GM19463 (cell line): ENCODE results near the gene BSPH1.
"Not testable (repeated sequence)": the region's sequence is repeated elsewhere in the genome, so short reads cannot be mapped to it uniquely, and the experiment has no call there.

Experiments
- ATAC-seq: cut with Tn5 transposase; IDR thresholded peaks from one replicate; pipeline ENCODE4 v1.9.1; 2021; ENCODE audit warnings: mild to moderate bottlenecking, moderate library complexity; ENCODE audit not compliant: unreplicated experiment

Gene BSPH1, protein sequence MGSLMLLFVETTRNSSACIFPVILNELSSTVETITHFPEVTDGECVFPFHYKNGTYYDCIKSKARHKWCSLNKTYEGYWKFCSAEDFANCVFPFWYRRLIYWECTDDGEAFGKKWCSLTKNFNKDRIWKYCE

DNA sequence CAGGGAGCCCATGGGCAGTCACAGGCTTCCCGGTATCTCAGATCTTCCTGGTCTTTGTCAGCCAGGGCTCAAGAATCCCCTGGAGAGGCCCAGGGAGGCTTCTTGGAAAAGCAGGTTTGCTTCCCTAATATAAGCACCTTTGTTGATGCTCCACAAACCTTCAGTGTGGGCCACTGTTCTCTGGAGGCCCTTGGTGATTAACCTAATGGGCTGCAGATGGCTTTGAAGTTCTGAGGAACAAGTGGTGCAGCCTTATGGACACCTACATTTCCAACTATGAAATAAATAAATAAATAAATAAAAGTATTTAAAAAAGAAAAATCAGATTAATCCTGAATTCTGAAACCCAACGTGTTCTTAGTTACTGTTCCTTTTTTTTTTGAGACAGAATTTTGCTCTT is at the start of gene BSPH1:
Gene BSPH1 (minus strand): TSS at position 101 of the 400 bp plus-strand sequence. CDS start 89 bp downstream, at position 12.
- no peak for ATAC-seq

DNA sequence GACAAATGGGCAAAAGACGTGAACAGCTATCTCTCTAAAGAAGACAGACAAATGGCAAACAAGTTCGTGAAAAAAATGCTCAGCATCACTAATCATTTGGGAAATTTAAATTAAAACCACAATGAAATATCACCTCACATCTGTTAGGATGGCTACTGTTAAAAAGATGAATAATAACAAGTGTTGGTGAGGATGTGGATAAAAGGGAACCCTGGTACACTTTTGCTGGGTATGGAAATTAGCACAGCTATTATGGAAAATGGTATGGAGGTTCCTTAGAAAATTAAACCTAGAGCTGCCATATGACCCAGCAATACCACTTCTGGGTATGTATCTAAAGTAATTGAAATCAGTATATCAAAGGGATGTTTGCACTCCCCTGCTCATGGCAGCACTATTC is 44.8 kb upstream of the BSPH1 start:
- no peak for ATAC-seq

DNA sequence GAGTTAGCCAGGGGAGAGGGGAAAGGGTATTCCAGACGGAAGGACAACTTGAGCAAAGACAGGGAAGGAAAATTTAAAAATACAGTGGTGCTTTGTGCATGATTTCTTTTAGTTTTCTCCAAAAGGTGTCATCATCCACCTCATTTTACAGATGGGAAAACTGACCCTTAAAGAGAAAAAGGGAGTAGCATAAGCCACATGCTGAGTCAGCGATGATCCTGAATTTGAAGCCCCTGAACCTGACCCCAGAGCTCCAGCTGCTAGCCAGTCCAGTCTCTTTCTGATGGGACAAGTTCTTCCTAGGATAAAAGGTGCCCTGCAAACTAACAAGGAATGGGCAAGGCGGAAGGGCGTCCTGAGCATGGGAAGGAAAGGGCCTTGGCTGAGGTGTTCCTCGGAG is 41.6 kb upstream of the BSPH1 start:
- no peak for ATAC-seq

DNA sequence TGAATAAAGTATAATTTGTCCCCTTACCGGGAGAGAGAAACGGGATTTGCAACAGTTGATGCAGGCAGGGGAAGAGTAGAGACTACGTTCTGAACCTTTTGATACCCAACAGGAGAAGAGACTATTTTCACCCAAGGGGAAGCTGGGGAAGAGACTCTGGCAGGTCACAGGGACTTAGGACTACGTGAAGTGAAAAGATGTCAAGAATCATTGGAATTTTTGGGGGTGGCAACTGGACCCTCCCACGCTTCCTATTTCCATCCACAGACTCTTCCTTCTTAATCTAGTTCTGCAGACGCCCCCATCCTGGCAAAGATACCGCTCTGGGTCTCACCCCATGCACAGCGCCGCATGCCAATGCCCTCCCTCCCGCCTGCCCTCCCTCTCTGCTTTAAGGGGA is 38.1 kb upstream of the BSPH1 start:
- ATAC-seq = no peak

DNA sequence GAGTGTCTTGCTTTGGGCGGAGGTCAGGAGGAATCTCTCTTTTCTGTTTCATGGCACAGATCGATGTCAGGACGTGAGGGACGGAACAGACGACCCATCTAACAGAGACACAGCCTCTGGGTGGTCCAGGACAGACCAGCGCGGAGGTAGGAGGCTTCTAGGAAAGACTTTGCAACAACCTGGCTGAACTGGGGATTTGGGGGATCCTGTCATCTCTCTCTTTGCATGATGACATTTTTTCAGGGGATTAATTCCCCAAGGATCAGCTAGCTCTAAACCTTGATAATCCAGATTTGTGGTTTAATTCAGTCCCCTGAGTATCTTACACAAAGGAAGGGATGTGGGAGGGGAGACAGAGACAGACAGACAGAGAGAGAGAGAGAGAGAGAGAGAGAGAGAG is 37.5 kb upstream of the BSPH1 start:
- no peak for ATAC-seq

DNA sequence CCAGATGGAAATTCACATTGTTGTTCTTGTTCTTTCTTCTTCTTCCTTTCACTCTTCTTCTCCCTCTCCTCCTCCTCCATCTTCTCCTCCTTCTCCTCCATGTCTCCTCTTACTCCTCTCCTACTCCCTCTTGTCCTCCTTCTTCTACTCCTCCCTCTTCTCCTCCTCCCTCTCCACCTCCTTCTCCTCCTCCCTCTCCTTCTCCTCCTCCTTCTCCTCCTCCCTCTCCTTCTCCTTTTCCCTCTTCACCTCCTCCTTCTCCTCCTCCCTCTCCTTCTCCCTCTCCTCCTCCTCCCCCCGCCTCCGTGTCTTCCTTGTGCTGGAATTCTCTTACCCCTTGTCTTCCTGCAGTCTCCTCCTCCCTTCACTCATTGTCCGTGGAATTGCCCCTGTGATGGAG is 33.5 kb upstream of the BSPH1 start:
- ATAC-seq = no peak

DNA sequence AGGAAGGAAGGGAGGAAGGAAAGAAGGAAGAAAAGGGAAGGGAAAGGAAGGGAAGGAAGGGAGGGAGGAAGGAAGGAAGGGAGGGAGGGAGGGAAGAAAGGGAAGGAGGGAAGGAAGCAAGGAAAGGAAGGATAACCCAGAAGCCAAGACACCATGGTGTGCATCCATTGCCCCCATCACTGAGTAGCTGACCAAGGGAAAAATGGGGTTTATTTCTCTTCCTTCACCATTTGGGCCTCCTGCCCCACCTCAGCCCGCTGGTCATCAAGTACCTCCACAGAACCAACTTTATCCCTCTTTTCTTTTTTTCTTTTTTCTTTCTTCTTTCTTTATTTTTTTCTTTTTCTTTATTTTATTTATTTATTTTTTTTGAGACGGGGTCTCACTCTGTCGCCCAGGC is 31.5 kb upstream of the BSPH1 start:
- no peak for ATAC-seq

DNA sequence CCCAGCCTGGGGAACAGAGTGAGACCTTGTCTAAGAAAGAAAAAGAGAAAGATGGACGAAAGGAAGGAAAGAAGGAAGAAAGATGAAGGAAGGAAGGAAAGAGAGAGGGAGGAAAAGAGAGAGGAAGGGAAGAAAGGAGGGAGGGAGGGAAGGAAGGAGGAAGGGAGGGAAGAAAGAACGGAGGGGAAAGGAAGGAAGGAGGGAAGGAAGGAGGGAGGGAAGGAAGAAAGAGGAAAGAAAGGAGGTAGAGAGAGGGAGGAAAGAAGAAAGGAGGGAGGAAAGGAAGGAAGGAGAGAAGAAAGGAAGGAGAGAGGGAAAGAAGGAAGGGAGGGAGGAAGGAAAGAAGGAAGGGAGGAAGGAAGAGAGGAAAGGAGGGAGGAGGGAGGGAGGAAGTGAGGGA is 31.0 kb upstream of the BSPH1 start:
- ATAC-seq = no peak

DNA sequence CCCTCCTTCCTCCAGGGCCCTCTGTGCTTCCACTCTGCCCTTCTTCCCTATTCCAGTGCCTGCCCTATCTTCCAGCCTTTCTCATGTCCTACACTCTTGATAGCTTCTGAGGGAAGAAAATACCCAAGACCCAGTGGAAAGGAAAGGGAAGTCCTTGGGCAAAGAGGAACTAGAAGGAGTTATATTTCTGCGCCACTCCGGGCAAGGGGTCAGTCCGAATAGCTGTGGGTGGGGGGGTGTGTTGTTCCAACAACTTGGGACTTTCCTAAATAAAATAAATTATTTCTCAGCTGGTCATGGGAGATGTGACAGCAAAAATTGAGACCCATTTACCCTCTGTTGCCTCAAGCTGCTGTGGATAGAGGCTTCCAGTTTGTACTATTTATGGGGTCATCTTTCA is 28.7 kb upstream of the BSPH1 start:
- no peak for ATAC-seq

DNA sequence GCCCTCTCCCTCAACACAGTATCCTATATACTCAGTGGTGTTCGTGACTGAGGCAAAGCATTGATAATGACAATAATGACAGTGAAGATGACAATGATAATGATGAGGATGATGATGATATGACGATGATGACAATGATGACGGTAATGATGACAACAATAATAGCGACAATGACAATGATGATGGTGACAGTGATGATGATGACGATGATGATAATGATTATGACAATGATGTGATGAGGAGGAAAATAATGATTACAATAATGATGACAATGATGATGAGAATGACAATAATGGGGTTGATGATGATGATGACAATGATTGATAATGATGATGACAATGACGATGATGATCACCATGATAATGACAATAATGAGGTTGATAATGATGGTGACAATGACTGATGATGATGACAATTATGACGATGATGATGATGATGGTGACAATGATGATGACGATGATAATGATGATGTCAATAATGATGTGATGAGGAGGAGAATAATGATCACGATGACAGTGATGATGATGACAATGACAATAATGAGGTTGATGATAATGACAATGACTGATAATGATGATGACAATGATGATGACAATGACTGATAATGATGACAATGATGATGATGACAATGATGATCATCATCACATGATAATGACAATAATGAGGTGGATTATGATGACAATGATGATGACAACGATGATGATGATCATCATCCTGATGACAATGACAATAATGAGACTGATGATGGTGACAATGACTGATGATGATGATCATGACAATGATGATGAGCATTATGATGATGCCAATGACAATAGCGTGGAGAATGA is 19.2 kb upstream of the BSPH1 start:
- no peak for ATAC-seq

DNA sequence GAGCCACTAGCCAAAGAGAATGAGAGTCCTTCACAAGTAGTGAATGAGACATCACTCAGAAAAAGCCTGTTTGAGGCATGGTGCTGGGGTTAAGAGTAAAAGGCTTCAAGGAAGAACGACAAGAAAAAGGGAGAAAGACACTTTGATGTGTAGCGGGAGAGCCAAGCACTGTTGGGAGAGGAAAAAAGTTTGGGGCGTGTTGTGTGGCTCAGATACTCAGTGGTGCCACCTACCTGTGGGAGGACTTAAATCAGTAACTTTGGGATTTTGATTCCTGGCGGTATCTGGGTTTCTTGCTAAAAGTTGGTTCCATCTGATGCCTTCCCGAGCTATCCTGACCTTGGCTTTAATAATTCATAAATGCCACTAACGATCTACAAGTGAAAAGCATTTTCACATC is 14.8 kb upstream of the BSPH1 start:
- ATAC-seq = no peak

DNA sequence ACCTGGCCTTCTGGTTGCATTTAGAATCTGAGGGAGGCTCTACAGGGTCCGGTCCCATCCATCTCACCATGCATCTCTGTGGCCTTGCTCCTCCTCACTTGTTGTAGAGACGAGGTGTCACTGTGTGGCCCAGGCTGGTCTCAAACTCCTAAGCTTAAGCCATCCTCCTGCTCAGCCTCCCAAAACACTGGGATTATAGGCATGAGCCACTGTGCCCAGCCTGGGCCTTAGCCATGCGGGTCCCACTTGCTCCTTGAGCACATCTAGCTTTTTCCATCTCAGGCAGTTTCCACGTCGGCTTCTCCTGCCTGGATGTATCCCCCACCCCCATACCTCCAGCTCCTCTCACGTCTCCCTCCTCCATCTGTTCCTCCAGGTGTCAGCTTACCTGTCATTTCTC is 12.3 kb upstream of the BSPH1 start:
- no peak for ATAC-seq

DNA sequence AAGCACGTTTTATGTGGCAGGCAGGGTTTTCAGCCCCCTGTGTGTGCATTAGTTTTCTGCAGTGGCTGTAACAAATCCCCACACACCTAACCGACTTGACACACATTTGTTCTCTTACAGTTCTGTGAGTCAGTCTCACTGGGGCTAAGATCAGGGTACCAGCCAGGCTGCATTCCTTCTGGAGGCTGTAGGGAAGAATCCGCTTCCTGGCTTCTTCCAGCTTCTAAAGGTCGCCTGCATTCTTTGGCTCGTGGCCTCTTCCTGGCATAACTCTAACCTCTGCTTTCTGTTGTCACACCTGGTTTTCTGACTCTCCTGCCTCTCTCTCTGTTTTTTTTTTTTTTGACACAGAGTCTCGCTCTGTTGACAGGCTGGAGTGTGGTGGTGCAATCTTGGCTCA is 8.9 kb upstream of the BSPH1 start:
- ATAC-seq = no peak

DNA sequence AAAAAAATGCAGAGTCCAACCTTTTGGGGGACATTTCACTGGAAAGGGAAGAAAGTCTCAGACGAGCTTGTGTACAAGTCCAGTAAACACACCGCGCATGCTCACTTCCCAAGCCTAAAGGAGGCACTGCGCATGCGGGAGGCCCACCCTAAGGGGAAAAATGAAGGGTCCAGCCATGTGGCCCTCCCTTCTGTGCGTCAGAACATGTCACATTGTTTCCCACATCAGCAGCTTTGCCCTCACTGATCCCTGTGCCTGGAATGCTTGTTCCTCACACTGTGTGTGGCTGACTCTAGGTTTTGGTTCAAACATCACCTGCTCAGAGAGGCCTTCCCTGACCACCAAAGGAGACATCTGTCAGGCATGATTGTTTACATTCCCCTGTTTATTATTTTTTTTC is 6.8 kb upstream of the BSPH1 start:
- no peak for ATAC-seq

DNA sequence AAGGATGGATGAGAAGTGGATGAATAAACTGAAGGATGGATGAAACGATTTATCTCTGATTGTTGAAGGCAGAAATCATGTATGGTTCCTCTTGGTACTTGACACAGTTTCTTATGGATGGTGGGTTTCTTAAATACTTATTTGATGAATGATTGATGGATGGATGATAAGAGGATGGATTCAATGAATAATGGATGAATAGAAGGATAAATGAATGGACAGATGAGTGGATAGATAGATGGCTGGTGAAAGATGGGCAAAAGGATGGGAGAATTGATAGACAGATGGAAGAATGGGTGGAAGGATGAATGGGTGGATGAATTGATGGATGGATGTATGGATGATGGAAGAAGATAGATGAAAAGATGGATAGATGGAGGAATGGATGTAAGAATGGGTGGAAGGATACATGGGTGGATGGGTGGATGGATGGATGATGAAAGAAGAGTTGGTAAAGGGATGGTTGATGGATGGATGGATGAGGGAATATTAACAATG is 4.3 kb upstream of the BSPH1 start:
- ATAC-seq = no peak

DNA sequence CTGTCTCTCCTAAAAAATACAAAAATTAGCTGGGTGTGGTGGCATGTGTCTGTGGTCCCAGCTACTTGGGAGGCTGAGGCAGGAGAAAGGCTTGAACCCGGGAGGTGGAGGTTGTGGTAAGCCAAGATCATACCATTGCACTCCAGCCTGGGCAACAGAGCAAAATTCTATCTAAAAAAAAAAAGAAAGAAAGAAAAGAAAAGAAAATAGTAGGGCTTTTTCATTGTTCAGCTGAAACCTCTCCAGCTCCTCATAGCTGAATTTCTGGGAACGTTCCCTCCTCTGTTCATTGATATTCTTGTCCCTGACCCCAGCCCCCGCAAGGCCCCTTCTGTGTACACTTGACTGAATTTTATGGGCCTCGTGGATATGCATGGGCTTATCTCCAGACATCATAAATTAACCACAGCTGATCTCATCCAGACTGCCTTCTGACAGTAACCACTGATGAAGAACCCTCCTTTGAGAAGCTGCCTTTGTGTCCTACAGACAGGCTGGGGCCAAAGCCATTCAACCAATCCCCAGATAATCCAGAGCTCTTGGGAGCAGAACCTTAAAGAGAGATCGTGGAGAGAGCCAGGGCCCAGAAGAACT is 2.3 kb upstream of the BSPH1 start, which contains the start of gene ELSPBP1:
Gene ELSPBP1 (plus strand): TSS at position 424 of the 594 bp plus-strand sequence. CDS start 14,036 bp downstream, outside the sequence.
- no peak for ATAC-seq

DNA sequence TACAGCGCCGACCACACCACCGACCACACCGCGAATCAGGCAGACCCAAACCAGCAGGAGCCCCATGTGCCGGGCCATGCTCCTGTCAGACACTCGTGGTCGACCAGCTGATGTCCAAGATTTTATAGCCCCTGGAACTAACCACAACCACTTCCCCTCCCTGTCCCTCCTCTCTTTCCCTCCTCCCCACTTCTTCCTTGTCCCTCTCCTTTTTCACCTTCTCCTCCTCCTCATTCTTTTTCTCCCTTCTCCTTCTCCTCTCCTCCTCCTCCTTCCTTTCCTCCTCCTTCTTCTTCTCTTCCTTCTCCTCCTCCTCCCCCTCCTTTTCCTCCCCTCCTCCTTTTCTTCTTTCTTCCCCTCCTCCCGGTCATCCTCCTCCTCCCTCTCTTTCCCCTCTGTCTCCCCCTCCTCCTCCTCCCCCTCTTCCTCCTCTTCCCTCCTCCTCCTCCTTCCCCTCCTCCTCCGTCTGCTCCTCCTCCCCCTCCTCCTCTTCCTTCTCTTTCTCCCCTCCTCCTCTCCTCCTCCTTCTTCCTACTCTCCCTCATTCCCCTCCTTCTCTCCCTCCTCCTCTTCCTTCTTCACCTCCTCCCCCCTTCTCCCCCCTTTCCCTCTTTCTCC is 670 bp downstream of the BSPH1 start:
- no peak for ATAC-seq

DNA sequence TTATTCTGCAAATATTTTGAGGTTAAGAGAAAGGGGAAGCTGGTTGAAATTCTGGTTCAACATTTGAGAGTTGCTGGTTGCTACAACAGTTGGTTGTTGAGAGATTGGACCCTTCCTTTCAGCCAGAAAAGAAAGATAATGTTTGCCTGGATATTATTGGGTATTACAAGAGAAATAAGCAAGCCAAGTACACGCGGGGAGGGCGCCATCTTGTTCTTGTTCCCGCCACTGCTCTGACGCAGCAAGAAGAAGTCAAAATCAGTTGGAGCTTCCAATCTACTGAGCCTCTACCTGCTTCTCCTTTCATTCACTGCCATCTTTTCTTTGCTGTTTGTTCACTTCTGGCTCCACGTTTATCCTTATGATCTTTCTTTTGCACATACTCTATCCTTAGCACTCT is 18.4 kb downstream of the BSPH1 start:
- no peak for ATAC-seq

DNA sequence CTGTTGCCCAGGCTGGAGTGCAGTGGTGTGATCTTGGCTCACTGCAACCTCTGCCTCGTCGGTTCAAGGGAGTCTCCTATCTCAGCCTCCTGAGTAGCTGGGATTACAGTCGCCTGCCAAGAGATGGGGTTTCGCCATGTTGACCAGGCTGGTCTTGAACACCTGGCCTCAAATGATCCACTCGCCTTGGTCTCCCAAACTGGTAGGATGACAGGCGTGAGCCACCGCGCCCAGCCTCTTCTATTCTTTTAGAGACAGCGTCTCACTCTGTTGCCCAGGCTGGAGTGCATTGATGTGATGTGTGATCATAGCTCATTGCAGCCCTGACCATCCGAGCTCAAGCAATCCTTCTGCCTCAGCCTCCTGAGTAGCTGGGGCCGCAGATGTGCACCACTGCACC is 36.0 kb downstream of the BSPH1 start:
- not testable (repeated sequence) for ATAC-seq

DNA sequence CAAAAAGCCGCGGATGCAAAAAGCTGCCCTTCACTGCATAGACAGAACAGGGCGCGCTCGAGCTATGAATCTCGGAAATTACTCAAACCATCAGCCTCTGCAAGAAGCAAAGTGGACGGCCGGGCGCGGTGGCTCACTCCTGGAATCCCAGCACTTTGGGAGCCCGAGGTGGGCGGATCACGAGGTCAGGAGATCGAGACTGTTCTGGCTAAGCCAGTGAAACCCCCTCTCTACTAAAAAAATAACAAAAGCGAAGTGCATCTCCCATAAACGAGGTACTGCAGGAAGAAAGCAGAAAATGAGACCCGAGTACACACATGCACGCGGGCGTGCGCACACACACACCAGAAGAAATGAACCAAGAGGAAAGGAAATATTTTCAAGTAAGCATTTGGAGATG is 39.8 kb downstream of the BSPH1 start:
- not testable (repeated sequence) for ATAC-seq

DNA sequence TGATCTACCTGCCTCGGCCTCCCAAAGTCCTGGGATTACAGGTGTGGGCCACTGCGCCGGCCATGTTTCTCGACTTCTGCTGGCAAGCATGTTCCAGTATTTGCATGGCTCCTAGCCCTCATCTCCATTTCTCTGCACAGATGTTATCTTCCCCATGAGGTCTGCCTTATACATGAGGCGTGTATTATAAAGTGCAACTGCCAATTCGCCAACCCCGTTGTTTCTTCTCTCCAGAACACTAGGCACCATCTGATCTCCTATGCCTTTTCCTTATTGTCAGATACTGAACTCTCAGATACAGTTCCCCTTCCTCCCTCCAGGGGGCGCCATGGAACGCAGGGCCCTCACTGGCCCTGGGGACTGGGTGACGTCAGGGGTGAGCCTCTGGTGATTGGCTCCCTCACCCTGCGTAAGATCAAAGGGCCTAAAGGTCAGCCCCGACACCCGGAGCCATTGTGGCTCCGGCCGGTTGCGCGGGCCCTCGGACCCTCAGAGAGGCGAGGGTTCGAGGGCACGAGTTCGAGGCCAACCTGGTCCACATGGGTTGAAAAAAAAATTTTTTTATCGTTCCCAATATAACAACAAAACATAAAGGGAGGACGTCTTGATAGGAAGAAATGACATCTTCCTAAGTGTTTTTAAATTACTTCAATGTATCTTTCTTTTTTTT is 42.0 kb downstream of the BSPH1 start:
- ATAC-seq = not testable (repeated sequence)
